Hepatocyte (in vitro differentiated cells): ENCODE data around the gene CDC20B.

Source experiments
- EZH2 ChIP-seq: fragments of 200-600 bp; sonication (generic); IDR thresholded peaks from 2 replicates; pipeline ENCODE4 v1.6.1; 2016; ENCODE audit warnings: antibody characterized with exemption, mild to moderate bottlenecking, borderline replicate concordance
- EZH2phosphoT487 ChIP-seq: fragments of 200-600 bp; sonication (generic); IDR thresholded peaks from one replicate; pipeline ENCODE4 v1.6.1; 2018; ENCODE audit warnings: antibody characterized with exemption, mild to moderate bottlenecking, low read depth, moderate library complexity; ENCODE audit not compliant: unreplicated experiment, severe bottlenecking

GRCh38 chr5:55066277-55066676 lies 106.7 kb downstream of the CDC20B start:
- no peak for TF ChIP-seq EZH2phosphoT487
- TF ChIP-seq EZH2 = no peak
